GM19438 (cell line): ENCODE results near the gene LGALS9B.
"Not testable (repeated sequence)": the region's sequence is repeated elsewhere in the genome, so short reads cannot be mapped to it uniquely, and the experiment has no call there.

Source experiments
- ATAC-seq: cut with Tn5 transposase; IDR thresholded peaks from one replicate; pipeline ENCODE4 v1.9.1; 2021; ENCODE audit warnings: low read depth; ENCODE audit not compliant: unreplicated experiment

Gene LGALS9B

GRCh38 chr17:20467447-20467846, at the start of gene LGALS9B:
TSS of gene LGALS9B (minus strand) at chr17:20467539. CDS start at chr17:20467470, 69 bp downstream.
- peak; percentile 95 for ATAC-seq

GRCh38 chr17:20516986-20517385, 49.6 kb upstream of the LGALS9B start:
- not testable (repeated sequence) for ATAC-seq

- ATAC-seq, result not testable (repeated sequence)
Observed at GRCh38 chr17:20515099-20515498, 47.8 kb upstream of the LGALS9B start.

GRCh38 chr17:20513539-20513938, 46.2 kb upstream of the LGALS9B start:
- not testable (repeated sequence) for ATAC-seq

GRCh38 chr17:20512378-20512777, 45.0 kb upstream of the LGALS9B start:
- not testable (repeated sequence) for ATAC-seq

- not testable (repeated sequence) for ATAC-seq
Observed at GRCh38 chr17:20511778-20512177, 44.4 kb upstream of the LGALS9B start.

GRCh38 chr17:20505333-20505732, 38.0 kb upstream of the LGALS9B start:
- not testable (repeated sequence) for ATAC-seq

GRCh38 chr17:20504388-20505066, 37.2 kb upstream of the LGALS9B start:
- ATAC-seq, result not testable (repeated sequence)

GRCh38 chr17:20501896-20502295, 34.6 kb upstream of the LGALS9B start:
- ATAC-seq, result not testable (repeated sequence)

GRCh38 chr17:20500346-20500745, 33.0 kb upstream of the LGALS9B start:
- ATAC-seq, result not testable (repeated sequence)

- not testable (repeated sequence) for ATAC-seq
Observed at GRCh38 chr17:20495420-20495819, 28.1 kb upstream of the LGALS9B start.

GRCh38 chr17:20494735-20495134, 27.4 kb upstream of the LGALS9B start:
- not testable (repeated sequence) for ATAC-seq

- not testable (repeated sequence) for ATAC-seq
Observed at GRCh38 chr17:20494147-20494546, 26.8 kb upstream of the LGALS9B start.

GRCh38 chr17:20492971-20493370, 25.6 kb upstream of the LGALS9B start:
- not testable (repeated sequence) for ATAC-seq

- not testable (repeated sequence) for ATAC-seq
Observed at GRCh38 chr17:20492099-20492498, 24.8 kb upstream of the LGALS9B start.

GRCh38 chr17:20484930-20485329, 17.6 kb upstream of the LGALS9B start:
- not testable (repeated sequence) for ATAC-seq

GRCh38 chr17:20479889-20480591, 12.7 kb upstream of the LGALS9B start:
- ATAC-seq, result not testable (repeated sequence)

GRCh38 chr17:20477398-20478071, 10.2 kb upstream of the LGALS9B start:
- not testable (repeated sequence) for ATAC-seq

- ATAC-seq, result not testable (repeated sequence)
Observed at GRCh38 chr17:20475137-20475831, 7.9 kb upstream of the LGALS9B start.

- not testable (repeated sequence) for ATAC-seq
Observed at GRCh38 chr17:20474081-20474480, 6.7 kb upstream of the LGALS9B start.
